ENCODE measurements around the gene MRPS34.

Gene MRPS34

GRCh38 chr16:1740781-1741490 lies 32.0 kb downstream of the MRPS34 start:
- TF ChIP-seq EZH2 (IDR thresholded peaks at IDR 0.05; ENCODE audit: borderline replicate concordance, low read length), result no peak
- no peak for TF ChIP-seq CTCF (IDR thresholded peaks at IDR 0.05; ENCODE audit: low read length)
- H3K27ac ChIP-seq (ENCODE audit: low read depth, low read length, poor library complexity, severe bottlenecking), result no peak overlapping the region
- H3F3A ChIP-seq (ENCODE audit: insufficient read depth, low read length), result peaks cover 16% of the 10 kb centered on the region
- H3K4me1 ChIP-seq (ENCODE audit: insufficient read depth, low read length, severe bottlenecking), result no peaks in the 10 kb centered on the region
- H3K27me3 ChIP-seq (ENCODE audit: insufficient read depth, low read length), result no peaks in the 10 kb centered on the region
- no peaks in the 10 kb centered on the region for H3K9me3 ChIP-seq (ENCODE audit: low read length)
- no peak overlapping the region for H3K4me3 ChIP-seq (ENCODE audit: low read depth, low read length, poor library complexity, severe bottlenecking)
- H3K36me3 ChIP-seq (ENCODE audit: insufficient read depth, low read length), result peaks cover 27% of the 10 kb centered on the region
- H2AFZ ChIP-seq (ENCODE audit: low read length), result no peak overlapping the region
- no peaks in the 10 kb centered on the region for H4K20me1 ChIP-seq (ENCODE audit: insufficient read depth, low read length)
- no peak overlapping the region for H3K9ac ChIP-seq (ENCODE audit: low read length)
- no peaks in the 10 kb centered on the region for H3K9me2 ChIP-seq (ENCODE audit: low read depth, low read length)
- no peak overlapping the region for H3K4me2 ChIP-seq (ENCODE audit: low read length)
- no peaks in the 10 kb centered on the region for H3K79me2 ChIP-seq (ENCODE audit: insufficient read depth, low read length)

GRCh38 chr16:1740234-1740633 lies 32.7 kb downstream of the MRPS34 start:
- H3K27me3 ChIP-seq (ENCODE audit: insufficient read depth, low read length), result no peaks in the 10 kb centered on the region
- H3K9me3 ChIP-seq (ENCODE audit: low read length), result no peaks in the 10 kb centered on the region
- no peak overlapping the region for H3K27ac ChIP-seq (ENCODE audit: low read depth, low read length, poor library complexity, severe bottlenecking)
- no peak for TF ChIP-seq EZH2 (IDR thresholded peaks at IDR 0.05; ENCODE audit: borderline replicate concordance, low read length)
- TF ChIP-seq CTCF (IDR thresholded peaks at IDR 0.05; ENCODE audit: low read length), result no peak
- no peak overlapping the region for H3K4me2 ChIP-seq (ENCODE audit: low read length)
- H3K4me3 ChIP-seq (ENCODE audit: low read depth, low read length, poor library complexity, severe bottlenecking), result no peak overlapping the region
- H3K36me3 ChIP-seq (ENCODE audit: insufficient read depth, low read length), result peaks cover 23% of the 10 kb centered on the region
- no peaks in the 10 kb centered on the region for H3K79me2 ChIP-seq (ENCODE audit: insufficient read depth, low read length)
- H3K9ac ChIP-seq (ENCODE audit: low read length), result no peak overlapping the region
- H4K20me1 ChIP-seq (ENCODE audit: insufficient read depth, low read length), result no peaks in the 10 kb centered on the region
- H3K4me1 ChIP-seq (ENCODE audit: insufficient read depth, low read length, severe bottlenecking), result no peaks in the 10 kb centered on the region
- H3K9me2 ChIP-seq (ENCODE audit: low read depth, low read length), result no peaks in the 10 kb centered on the region
- peaks cover 16% of the 10 kb centered on the region for H3F3A ChIP-seq (ENCODE audit: insufficient read depth, low read length)
- no peak overlapping the region for H2AFZ ChIP-seq (ENCODE audit: low read length)

- no peak overlapping the region for H3K27ac ChIP-seq (ENCODE audit: low read depth, low read length, poor library complexity, severe bottlenecking)
- H2AFZ ChIP-seq (ENCODE audit: low read length), result no peak overlapping the region
- no peak overlapping the region for H3K4me2 ChIP-seq (ENCODE audit: low read length)
- H4K20me1 ChIP-seq (ENCODE audit: insufficient read depth, low read length), result no peaks in the 10 kb centered on the region
- H3F3A ChIP-seq (ENCODE audit: insufficient read depth, low read length), result peaks cover 16% of the 10 kb centered on the region
- H3K9me2 ChIP-seq (ENCODE audit: low read depth, low read length), result no peaks in the 10 kb centered on the region
- H3K9ac ChIP-seq (ENCODE audit: low read length), result no peak overlapping the region
- H3K9me3 ChIP-seq (ENCODE audit: low read length), result no peaks in the 10 kb centered on the region
- H3K79me2 ChIP-seq (ENCODE audit: insufficient read depth, low read length), result no peaks in the 10 kb centered on the region
- no peaks in the 10 kb centered on the region for H3K4me1 ChIP-seq (ENCODE audit: insufficient read depth, low read length, severe bottlenecking)
- TF ChIP-seq EZH2 (IDR thresholded peaks at IDR 0.05; ENCODE audit: borderline replicate concordance, low read length) (no peak), CTCF (IDR thresholded peaks at IDR 0.05; ENCODE audit: low read length) (no peak)
- H3K27me3 ChIP-seq (ENCODE audit: insufficient read depth, low read length), result no peaks in the 10 kb centered on the region
- no peak overlapping the region for H3K4me3 ChIP-seq (ENCODE audit: low read depth, low read length, poor library complexity, severe bottlenecking)
- H3K36me3 ChIP-seq (ENCODE audit: insufficient read depth, low read length), result peaks cover 43% of the 10 kb centered on the region
Measured at GRCh38 chr16:1734816-1735215, 38.1 kb downstream of the MRPS34 start.

Measured in OCI-LY1 (cell line).